Stimulated activated naive B cell treated with anti-CD40 and anti-IgM and Interleukin-4, amounts not matched to agents 10 μg/mL and 1 μg/mL and 100 μg/mL, for 72 hours (primary cell): ENCODE measurements around the gene ICA1.

Experiments
- ATAC-seq, 2 donors: fragments of 150-1000 bp; cut with Tn5 transposase; replicated peaks; 2 replicates each; pipeline ENCODE4 v1.10.0; 2021; ENCODE audit warnings: moderate library complexity in 1 of 2
- DNase-seq: peaks from one replicate; pipeline ENCODE4 v3.0.0; 2021
- H3K27ac Mint-ChIP-seq: one replicate; pipeline ENCODE4 v1.8.0; 2022; ENCODE audit warnings: mild to moderate bottlenecking, mixed read lengths
- H3K27me3 Mint-ChIP-seq, 2 donors: one replicate each; pipeline ENCODE4 v1.8.0; 2022; ENCODE audit warnings: mixed read lengths in 2 of 2
- H3K36me3 Mint-ChIP-seq, 2 donors: one replicate each; pipeline ENCODE4 v1.8.0; 2022; ENCODE audit warnings: mixed read lengths in 2 of 2, mild to moderate bottlenecking in 1 of 2
- H3K4me1 Mint-ChIP-seq, 2 donors: one replicate each; pipeline ENCODE4 v1.8.0; 2022; ENCODE audit warnings: mixed read lengths in 2 of 2, mild to moderate bottlenecking in 1 of 2
- H3K4me3 Mint-ChIP-seq, 2 donors: one replicate each; pipeline ENCODE4 v1.8.0; 2022; ENCODE audit warnings: mild to moderate bottlenecking in 2 of 2, mixed read lengths in 2 of 2, moderate library complexity in 1 of 2
- H3K9me3 Mint-ChIP-seq, 2 donors: one replicate each; pipeline ENCODE4 v1.8.0; 2022; ENCODE audit warnings: mixed read lengths in 2 of 2, mild to moderate bottlenecking in 1 of 2

Gene ICA1

GRCh38 chr7:8141070-8141469 is 120.9 kb downstream of the ICA1 start:
- Mint-ChIP-seq H3K36me3 (no peaks in the 10 kb centered on the region), H3K4me1 (peaks cover 0 to 6% of the 10 kb centered on the region in 2 donors), H3K27ac (no peak overlapping the region), H3K4me3 (no peak overlapping the region), H3K9me3 (no peaks in the 10 kb centered on the region), H3K27me3 (no peaks in the 10 kb centered on the region)
- DNase-seq (no peak), ATAC-seq (no peak)

DNA sequence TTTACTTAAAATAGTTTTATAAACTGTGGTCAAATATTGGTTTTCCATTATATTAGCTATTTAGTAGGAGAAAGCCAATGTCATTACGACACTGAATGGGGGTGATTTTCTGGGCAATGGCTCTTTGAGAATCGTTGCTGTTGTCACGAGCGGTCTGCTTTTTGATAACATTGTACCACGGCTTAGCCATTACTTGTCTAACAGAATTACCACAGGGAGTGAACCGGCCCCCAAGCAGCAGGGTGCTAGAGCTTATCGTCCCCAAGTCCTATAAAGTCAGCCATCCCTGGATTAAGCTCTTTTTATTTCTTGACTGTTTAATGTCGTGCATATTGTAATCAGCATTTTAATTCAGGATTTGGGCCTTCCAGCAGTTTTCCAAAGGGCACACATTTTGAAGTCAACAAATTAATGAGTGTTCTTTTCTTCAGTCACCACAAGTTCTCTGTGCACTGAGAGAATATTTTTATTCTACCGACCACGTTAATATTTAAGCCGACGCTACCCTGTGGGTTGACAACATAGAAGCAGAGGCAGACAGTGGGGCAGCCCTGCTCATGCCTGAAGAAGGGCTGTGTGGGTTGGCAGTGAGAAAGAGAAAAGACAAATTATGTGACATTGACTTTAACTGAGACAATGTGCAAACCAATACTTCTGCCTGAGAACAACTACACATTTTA is 125.8 kb downstream of the ICA1 start:
- DNase-seq (no peak), ATAC-seq (no peak)
- Mint-ChIP-seq H3K27me3 (no peaks in the 10 kb centered on the region), H3K4me3 (no peak overlapping the region), H3K9me3 (no peaks in the 10 kb centered on the region), H3K27ac (no peak overlapping the region), H3K36me3 (no peaks in the 10 kb centered on the region), H3K4me1 (peaks cover 15 to 35% of the 10 kb centered on the region in 2 donors)

DNA sequence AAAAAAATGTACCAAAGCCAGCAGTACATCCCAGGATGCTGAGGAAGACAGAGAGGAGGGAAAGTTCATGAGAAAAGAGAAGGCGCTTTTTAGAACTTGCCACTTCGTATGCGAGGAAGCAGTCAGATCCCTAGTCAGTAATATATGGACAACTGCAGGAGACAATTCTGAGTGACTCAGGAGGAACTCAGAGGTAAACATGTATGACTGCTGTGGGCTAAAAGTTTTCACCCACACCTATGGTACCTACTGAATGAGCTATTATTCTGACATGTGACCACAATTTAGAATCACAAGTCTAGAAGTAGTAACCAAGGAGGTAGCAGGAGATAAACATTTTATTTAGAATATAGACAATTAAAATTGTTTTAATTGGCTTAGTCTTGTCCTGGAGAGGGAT is 126.5 kb downstream of the ICA1 start:
- DNase-seq (no peak), ATAC-seq (no peak)
- no peaks in the 10 kb centered on the region for H3K36me3 Mint-ChIP-seq
- H3K27ac Mint-ChIP-seq = no peak overlapping the region
- peaks cover 15 to 36% of the 10 kb centered on the region in 2 donors for H3K4me1 Mint-ChIP-seq
- no peaks in the 10 kb centered on the region for H3K9me3 Mint-ChIP-seq
- H3K4me3 Mint-ChIP-seq = no peak overlapping the region
- no peaks in the 10 kb centered on the region for H3K27me3 Mint-ChIP-seq

DNA sequence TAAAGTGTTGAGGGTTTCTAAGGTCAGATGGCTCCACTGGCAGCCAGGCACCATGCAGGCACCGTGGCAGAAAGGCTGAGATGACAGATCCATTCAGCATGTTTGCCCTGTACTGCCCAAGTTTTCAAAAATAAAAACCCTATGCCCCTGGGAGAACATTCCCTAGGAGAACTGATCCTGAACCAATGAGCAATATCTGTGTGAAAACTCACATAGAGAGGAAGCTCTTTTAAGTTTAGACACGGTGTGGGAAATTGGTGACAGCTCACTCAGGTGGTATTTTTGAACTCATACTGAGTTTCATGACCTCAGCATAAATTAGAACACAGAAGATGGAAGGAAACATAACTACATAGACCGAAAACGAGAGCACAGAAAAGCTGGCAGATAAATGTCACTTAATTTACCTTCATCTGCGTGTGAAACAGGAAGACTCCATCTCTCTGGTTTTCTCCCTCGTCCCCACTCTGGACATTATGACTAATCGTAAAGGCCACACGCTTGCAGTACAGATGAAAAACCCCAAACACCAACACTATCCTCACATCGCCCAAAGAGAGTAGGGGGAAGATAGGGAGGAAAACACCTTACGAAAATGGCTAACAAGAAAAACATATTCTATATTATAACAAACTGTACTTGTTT is 127.8 kb downstream of the ICA1 start:
- Mint-ChIP-seq H3K27me3 (no peaks in the 10 kb centered on the region), H3K9me3 (no peaks in the 10 kb centered on the region), H3K27ac (peak overlapping the region; percentile 84), H3K36me3 (no peaks in the 10 kb centered on the region), H3K4me1 (peaks cover 17 to 42% of the 10 kb centered on the region in 2 donors), H3K4me3 (no peak overlapping the region)
- ATAC-seq (peak; percentile 90 to 92), DNase-seq (peak; percentile 64)

DNA sequence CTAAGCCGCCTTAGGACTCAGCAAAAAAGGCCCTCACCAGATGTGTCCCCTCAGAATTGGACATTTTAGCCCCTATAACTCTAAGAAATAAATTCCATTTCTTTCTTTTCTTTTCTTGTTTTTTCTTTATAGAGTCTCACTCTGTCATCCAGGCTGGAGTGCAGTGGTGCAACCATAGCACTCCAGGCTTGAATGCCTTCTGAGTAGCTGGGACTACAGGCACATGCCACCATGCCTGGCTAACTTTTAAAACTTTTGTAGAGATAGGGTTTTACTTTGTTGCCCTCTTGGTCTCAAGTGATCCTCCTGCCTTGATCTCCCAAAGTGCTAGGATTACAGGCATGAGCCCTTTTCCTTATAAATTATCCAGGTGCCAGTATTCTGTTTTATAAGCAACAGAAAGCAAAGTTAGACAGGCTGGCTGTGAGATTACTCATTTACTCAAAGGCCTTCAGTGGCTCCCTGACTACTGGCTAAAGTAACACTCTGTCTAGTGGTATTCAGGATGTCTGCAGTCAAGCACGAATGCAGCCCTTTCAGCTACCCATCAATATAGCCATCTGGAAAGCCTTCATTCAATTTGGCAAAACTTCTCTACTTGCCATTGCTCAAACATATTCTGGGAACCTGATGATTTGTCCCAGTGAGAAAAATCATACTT is 128.6 kb downstream of the ICA1 start:
- Mint-ChIP-seq H3K4me1 (peaks cover 19 to 51% of the 10 kb centered on the region in 2 donors), H3K27me3 (no peaks in the 10 kb centered on the region), H3K36me3 (no peaks in the 10 kb centered on the region), H3K4me3 (no peak overlapping the region), H3K27ac (no peak overlapping the region), H3K9me3 (no peaks in the 10 kb centered on the region)
- DNase-seq (no peak), ATAC-seq (no peak)

DNA sequence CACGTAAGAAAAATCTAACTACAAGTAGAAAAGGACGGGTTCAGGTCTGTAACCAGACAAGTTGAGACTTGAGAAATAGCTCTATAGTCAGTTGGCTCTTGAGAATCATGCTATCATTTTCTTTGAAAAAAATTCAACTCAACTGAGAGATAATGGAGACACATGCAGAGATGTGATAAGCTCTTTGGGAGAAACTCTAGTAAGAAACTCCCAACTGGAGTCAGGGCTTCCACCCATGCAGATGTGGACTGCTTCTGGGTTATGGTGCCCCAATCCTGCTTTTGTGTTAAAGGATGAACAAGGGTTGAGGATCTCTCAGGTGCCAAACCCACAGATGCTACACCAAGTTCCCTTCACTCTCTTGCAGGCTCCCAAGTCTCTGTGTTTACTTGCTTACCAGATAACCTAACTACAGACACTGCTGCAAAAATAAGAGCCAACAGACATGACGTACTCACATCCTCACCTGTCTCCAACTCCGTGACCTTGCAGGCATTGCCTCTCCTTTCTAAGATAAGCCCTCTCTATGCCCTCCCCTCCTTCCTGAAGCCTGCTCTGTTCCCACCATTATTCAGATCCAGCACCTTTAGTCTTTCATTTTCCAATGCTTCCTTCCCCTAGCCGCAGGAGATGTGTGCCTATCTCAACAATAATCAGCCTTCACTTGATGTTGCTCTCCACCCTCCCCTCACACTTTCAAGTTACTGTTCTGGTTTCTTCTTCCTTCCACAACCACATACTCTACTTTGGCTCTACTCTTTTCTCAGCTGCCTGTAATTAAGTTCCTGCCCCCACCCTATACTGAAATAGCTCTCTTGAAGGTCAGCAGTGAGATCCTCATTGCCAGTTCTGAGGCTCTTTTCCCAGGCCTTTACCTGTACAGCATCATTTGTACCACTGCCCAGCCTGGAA is 130.0 kb downstream of the ICA1 start:
- peak overlapping the region; percentile 63 for H3K27ac Mint-ChIP-seq
- DNase-seq (no peak), ATAC-seq (peak in 1 of 2 donors; percentile 30)
- no peaks in the 10 kb centered on the region for H3K27me3 Mint-ChIP-seq
- peaks cover 23 to 52% of the 10 kb centered on the region in 2 donors for H3K4me1 Mint-ChIP-seq
- no peaks in the 10 kb centered on the region for H3K36me3 Mint-ChIP-seq
- H3K4me3 Mint-ChIP-seq = peak overlapping the region in 1 of 2 donors; percentile 3
- no peaks in the 10 kb centered on the region for H3K9me3 Mint-ChIP-seq

DNA sequence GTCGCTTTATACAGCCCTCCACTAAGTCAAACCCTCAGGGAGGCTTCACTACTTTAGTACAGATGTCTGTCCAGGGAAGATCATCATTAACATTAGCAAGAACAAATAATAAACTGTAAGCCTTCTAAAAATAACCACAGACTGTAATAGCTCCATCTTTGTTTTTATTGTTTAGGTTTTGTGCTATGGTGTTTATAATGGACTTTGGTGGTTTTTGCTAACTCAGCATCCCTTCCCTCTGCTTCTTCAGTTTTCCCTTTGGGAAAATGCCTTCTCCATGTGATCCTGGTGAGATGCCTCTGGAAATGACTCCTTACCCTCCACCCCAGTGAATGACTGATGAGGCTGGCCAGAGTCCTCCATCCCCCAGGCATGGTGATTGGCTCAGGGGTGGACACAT is 131.3 kb downstream of the ICA1 start:
- Mint-ChIP-seq H3K9me3 (peaks cover 0 to 2% of the 10 kb centered on the region in 2 donors), H3K4me1 (peaks cover 27 to 62% of the 10 kb centered on the region in 2 donors), H3K27ac (no peak overlapping the region), H3K36me3 (peaks cover 0 to 2% of the 10 kb centered on the region in 2 donors), H3K4me3 (no peak overlapping the region), H3K27me3 (no peaks in the 10 kb centered on the region)
- DNase-seq (no peak), ATAC-seq (no peak)

DNA sequence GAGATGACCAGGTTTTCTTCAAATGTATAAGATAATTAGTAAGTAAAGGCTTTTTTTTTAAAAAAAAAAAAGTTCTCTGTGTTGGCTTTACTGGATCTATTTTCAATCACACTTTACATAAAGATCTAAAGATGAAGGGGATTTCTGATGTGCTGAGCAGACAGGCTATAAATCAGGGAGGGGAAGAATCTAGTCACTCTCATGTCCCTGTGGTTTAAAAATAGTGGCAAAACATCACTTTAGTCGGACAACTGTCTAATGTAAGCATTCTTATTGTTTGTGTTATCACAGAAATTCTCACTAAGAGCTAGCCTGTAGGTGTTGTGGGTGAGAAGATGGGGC is 132.7 kb downstream of the ICA1 start:
- Mint-ChIP-seq H3K36me3 (peaks cover 0 to 9% of the 10 kb centered on the region in 2 donors), H3K9me3 (peaks cover 5 to 9% of the 10 kb centered on the region in 2 donors), H3K4me3 (no peak overlapping the region), H3K4me1 (peaks cover 32 to 66% of the 10 kb centered on the region in 2 donors), H3K27me3 (no peaks in the 10 kb centered on the region), H3K27ac (no peak overlapping the region)
- DNase-seq (no peak), ATAC-seq (no peak)

DNA sequence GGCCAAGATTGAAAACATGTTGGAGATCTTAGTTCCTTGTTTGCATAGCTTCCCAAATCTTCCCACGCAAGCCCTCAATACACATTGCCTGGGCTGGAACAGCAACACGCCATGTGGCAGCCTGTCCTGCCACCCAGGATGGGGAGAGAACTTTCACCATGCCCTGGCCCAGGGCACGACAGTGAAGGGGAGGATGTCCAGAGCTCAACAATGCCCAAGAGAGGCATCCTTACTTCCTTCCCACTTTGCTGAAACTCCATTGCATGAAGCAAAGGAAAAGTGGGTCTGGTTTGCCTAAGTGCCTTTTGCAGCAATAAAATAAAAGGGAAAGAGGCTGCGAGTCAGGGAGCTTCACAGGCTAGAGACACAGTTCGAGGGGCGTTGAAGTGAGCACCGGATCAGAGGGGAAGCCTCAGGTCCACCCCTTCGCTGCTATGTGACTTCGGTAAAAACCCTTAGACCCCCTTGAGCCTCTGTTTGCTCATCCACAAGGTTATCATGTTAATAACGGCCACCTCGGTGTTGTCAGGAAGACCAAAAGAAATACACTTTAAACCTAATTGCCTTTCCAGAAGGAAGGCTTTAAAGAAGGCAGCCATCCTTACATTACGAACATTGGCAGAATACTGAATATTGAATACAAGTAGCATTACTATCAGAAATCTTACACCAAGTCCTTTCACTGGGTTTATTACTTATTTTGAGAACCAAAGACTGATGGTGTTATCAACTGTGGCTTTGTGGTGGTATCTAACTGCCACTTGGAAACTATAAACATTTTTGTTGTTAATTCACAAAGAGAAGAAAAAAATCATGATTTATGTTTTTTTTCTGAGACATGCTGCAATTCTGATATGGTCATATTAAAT is 133.3 kb downstream of the ICA1 start:
- H3K4me3 Mint-ChIP-seq = no peak overlapping the region

DNA sequence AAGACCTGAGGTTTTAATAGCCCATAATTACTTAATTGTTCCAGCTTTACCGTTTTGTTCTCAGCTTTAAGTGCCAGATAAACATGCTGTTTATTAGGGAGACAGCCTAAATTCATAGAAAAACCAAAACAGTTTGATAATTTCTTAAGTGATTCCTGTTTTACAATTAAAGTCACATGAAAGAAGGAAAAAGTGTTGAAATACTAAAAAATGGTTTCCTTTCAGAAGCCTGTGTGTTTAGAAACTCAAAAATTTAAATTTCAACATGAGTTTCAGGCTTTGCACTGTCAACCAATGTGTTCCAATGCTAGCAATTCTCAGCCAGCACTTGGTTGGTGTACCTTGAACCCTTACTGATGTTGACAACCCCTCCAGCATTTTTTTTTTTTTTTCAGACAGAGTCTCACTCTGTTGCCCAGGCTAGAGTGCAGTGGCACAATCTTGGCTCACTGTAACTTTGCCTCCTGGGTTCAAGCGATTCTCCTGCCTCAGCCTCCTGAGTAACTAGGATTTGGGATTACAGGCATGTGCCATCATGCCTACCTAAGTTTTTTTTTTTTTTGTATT is 135.3 kb downstream of the ICA1 start:
- H3K9me3 Mint-ChIP-seq = peaks cover 5 to 9% of the 10 kb centered on the region in 2 donors
- ATAC-seq = no peak
- no peak for DNase-seq
- no peaks in the 10 kb centered on the region for H3K27me3 Mint-ChIP-seq
- H3K27ac Mint-ChIP-seq = no peak overlapping the region
- H3K4me3 Mint-ChIP-seq = no peak overlapping the region
- H3K36me3 Mint-ChIP-seq = peaks cover 0 to 9% of the 10 kb centered on the region in 2 donors
- H3K4me1 Mint-ChIP-seq = peaks cover 20 to 42% of the 10 kb centered on the region in 2 donors

More for the DNA sequence above, 133.3 kb downstream of the ICA1 start:
- H3K9me3 Mint-ChIP-seq = peaks cover 5 to 9% of the 10 kb centered on the region in 2 donors
- peak overlapping the region; percentile 75 for H3K27ac Mint-ChIP-seq
- H3K4me1 Mint-ChIP-seq = peaks cover 30 to 61% of the 10 kb centered on the region in 2 donors
- ATAC-seq = no peak
- H3K36me3 Mint-ChIP-seq = peaks cover 0 to 9% of the 10 kb centered on the region in 2 donors
- no peaks in the 10 kb centered on the region for H3K27me3 Mint-ChIP-seq
- DNase-seq = no peak

DNA sequence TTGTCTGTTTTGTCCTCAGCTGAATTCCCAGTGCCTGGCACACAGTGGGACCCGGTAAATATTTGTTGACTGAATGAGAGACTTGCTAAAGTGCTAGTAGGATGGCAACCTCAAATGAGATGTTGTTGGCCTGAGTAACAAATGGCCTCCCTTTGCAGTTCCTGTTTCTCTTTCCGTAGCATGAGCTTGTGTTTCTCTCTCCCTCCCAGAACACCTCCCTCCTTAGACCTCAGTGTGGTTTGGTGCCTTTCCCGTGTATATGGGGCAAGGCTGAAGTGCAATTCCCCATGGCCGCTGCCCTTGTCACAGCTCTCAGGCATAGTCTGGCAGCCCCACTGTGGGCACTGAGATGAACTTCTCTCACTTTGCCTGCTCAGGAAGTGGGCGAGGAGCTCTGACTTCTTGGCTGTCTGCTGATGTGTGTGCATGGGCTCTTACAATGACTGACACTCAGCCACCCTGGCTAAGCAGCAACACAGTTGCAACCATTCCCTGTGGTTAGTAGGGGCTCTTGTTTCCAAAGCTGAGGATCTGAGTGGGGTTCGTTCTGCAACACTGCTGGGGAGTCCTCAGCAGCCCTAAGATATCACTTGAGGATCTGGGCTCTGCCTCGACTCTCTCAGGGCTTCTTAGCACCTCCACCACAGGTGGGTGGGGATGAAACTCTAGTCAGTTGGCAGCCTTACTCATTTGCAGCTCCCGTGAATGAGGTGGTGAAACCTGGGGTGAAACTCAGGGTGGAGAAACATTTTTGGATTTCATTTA is 136.1 kb downstream of the ICA1 start:
- ATAC-seq = peak; percentile 96

DNA sequence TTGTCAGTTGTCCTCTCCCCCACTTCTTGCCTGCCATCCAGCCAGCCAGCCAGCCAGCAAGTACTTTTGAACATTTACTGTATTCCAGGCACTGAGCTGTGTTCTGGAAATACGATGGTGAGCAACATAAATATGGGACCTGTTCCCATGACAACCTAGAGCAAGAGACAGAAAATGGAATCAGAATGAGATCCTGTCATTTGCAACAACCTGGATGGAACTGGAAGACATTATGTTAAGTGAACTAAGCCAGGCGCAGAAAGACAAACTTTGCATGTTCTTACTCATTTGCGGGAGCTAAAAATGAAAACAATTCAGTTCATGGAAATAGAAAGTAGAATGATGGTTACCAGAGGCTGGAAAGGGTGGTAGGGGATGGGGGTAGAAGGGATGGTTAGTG is 140.7 kb downstream of the ICA1 start:
- H3K27ac Mint-ChIP-seq = no peak overlapping the region
- H3K4me1 Mint-ChIP-seq = peaks cover 19 to 29% of the 10 kb centered on the region in 2 donors
- no peaks in the 10 kb centered on the region for H3K27me3 Mint-ChIP-seq
- H3K4me3 Mint-ChIP-seq = no peak overlapping the region
- H3K36me3 Mint-ChIP-seq = peaks cover 0 to 14% of the 10 kb centered on the region in 2 donors
- no peak for ATAC-seq
- DNase-seq = no peak
- H3K9me3 Mint-ChIP-seq = peaks cover 9 to 14% of the 10 kb centered on the region in 2 donors

More for the DNA sequence above, 136.1 kb downstream of the ICA1 start:
- Mint-ChIP-seq H3K4me1 (peaks cover 20 to 41% of the 10 kb centered on the region in 2 donors), H3K27ac (peak overlapping the region; percentile 93), H3K9me3 (peaks cover 5 to 9% of the 10 kb centered on the region in 2 donors), H3K4me3 (peak overlapping the region; percentile 45 to 64), H3K36me3 (peaks cover 0 to 9% of the 10 kb centered on the region in 2 donors), H3K27me3 (no peaks in the 10 kb centered on the region)
- peak; percentile 71 for DNase-seq
